Neural cell (in vitro differentiated cells): Measurements from ENCODE around the gene COPS9. TPM values are rescaled to one million over a fixed set of nuclear protein-coding genes. Genes with fewer than 3 reads are reported as not detected.

Experiments
- H2AFZ ChIP-seq: fragments of 200-600, 300-800 bp; sonication (generic), shearing (Covaris generic); 2 replicates; pipeline ENCODE4 v1.6.0; 2014; ENCODE audit warnings: low read depth, mild to moderate bottlenecking, antibody characterized with exemption, low read length, moderate library complexity
- H3F3A ChIP-seq: fragments of 200-600 bp; shearing (Covaris generic); 2 replicates; pipeline ENCODE4 v1.6.1; 2016; ENCODE audit warnings: mild to moderate bottlenecking, moderate library complexity, mixed read lengths, antibody characterized with exemption, low read length; ENCODE audit not compliant: insufficient read depth, poor library complexity, severe bottlenecking
- H3K27ac ChIP-seq: fragments of 200-600, 300-800 bp; sonication (generic), shearing (Covaris generic); 2 replicates; pipeline ENCODE4 v1.5.1; 2014; ENCODE audit warnings: mild to moderate bottlenecking, low read length, moderate library complexity
- H3K27me3 ChIP-seq: fragments of 300-800, 200-600 bp; sonication (generic), shearing (Covaris generic); 2 replicates; pipeline ENCODE4 v1.6.0; 2014; ENCODE audit warnings: mild to moderate bottlenecking, low read depth, low read length, moderate library complexity; ENCODE audit not compliant: insufficient read depth
- H3K36me3 ChIP-seq: fragments of 300-800, 200-600 bp; sonication (generic), shearing (Covaris generic); 2 replicates; pipeline ENCODE4 v1.5.1; 2014; ENCODE audit warnings: mild to moderate bottlenecking, antibody characterized with exemption, low read length, moderate library complexity; ENCODE audit not compliant: insufficient read depth
- H3K4me2 ChIP-seq: fragments of 300-800, 200-600 bp; sonication (generic), shearing (Covaris generic); 2 replicates; pipeline ENCODE4 v1.6.0; 2014; ENCODE audit warnings: mild to moderate bottlenecking, low read length
- H3K4me3 ChIP-seq: fragments of 300-800, 200-600 bp; sonication (generic), shearing (Covaris generic); 2 replicates; pipeline ENCODE4 v1.5.1; 2014; ENCODE audit warnings: mild to moderate bottlenecking, low read length, moderate library complexity
- H3K79me2 ChIP-seq: fragments of 200-600 bp; shearing (Covaris generic); replicated peaks from 2 replicates; pipeline ENCODE4 v1.6.0; 2014; ENCODE audit warnings: mild to moderate bottlenecking, low read length, moderate library complexity; ENCODE audit not compliant: insufficient read depth
- H3K9ac ChIP-seq: fragments of 300-800, 200-600 bp; sonication (generic), shearing (Covaris generic); 2 replicates; pipeline ENCODE4 v1.6.1; 2016; ENCODE audit warnings: mild to moderate bottlenecking, low read length, mixed read lengths
- H3K9me2 ChIP-seq: fragments of 200-600 bp; shearing (Covaris generic); 2 replicates; pipeline ENCODE4 v1.6.1; 2016; ENCODE audit warnings: mild to moderate bottlenecking, low read length, mixed read lengths; ENCODE audit not compliant: insufficient read depth
- H3K9me3 ChIP-seq: fragments of 200-600, 300-800 bp; sonication (generic), shearing (Covaris generic); 2 replicates; pipeline ENCODE4 v1.6.1; 2016; ENCODE audit warnings: mild to moderate bottlenecking, mixed run types, low read length, moderate library complexity, mixed read lengths
- H4K20me1 ChIP-seq: fragments of 200-600 bp; shearing (Covaris generic); 2 replicates; pipeline ENCODE4 v1.6.1; 2016; ENCODE audit warnings: mild to moderate bottlenecking, mixed run types; ENCODE audit not compliant: insufficient read depth
- EP300 ChIP-seq: fragments of 450-650 bp; conservative IDR thresholded peaks from 2 replicates; pipeline ENCODE4 v1.6.1; 2014; ENCODE audit warnings: antibody characterized with exemption, mild to moderate bottlenecking, moderate library complexity; ENCODE audit not compliant: poor library complexity, severe bottlenecking
- EZH2 ChIP-seq: fragments of 200-600, 300-800 bp; shearing (Covaris generic), sonication (generic); IDR thresholded peaks from 2 replicates; pipeline ENCODE4 v1.6.1; 2014; ENCODE audit warnings: antibody characterized with exemption, low read length, borderline replicate concordance, mild to moderate bottlenecking; ENCODE audit not compliant: insufficient read depth, poor library complexity, severe bottlenecking
- MXI1 ChIP-seq: fragments of 450-650 bp; conservative IDR thresholded peaks from 2 replicates; pipeline ENCODE4 v1.6.1; 2014; ENCODE audit warnings: antibody characterized with exemption, mild to moderate bottlenecking; ENCODE audit not compliant: poor library complexity, severe bottlenecking
- POLR2AphosphoS5 ChIP-seq: IDR thresholded peaks from 2 replicates; pipeline ENCODE4 v1.6.1; 2012
- RAD21 ChIP-seq: fragments of 450-650 bp; conservative IDR thresholded peaks from 2 replicates; pipeline ENCODE4 v1.6.1; 2014; ENCODE audit warnings: antibody characterized with exemption, mild to moderate bottlenecking, moderate library complexity
- SMC3 ChIP-seq: fragments of 450-650 bp; conservative IDR thresholded peaks from 2 replicates; pipeline ENCODE4 v1.6.1; 2014; ENCODE audit warnings: antibody characterized with exemption, mild to moderate bottlenecking, moderate library complexity; ENCODE audit not compliant: poor library complexity
- TAF1 ChIP-seq: IDR thresholded peaks from 2 replicates; pipeline ENCODE4 v1.6.1; 2012; ENCODE audit warnings: low read depth
- polyA plus RNA-seq: library from polyadenylated mRNA; depleted of rRNA; stranded (reverse); fragments of >200 nt; gene quantifications from 2 replicates; pipeline ENCODE4 v1.2.3, GENCODE V29; 2014
- TF ChIP-seq, protein P1 (sequence below): IDR thresholded peaks from 2 replicates; pipeline ENCODE4 v1.6.1; 2012; ENCODE audit warnings: borderline replicate concordance
- TF ChIP-seq, protein P2 (sequence below): fragments of 450-650 bp; IDR thresholded peaks from 2 replicates; pipeline ENCODE4 v1.5.1; 2014; ENCODE audit warnings: antibody characterized with exemption, mild to moderate bottlenecking, moderate library complexity; ENCODE audit not compliant: poor library complexity, severe bottlenecking

COPS9 gene
- polyA plus RNA-seq, 1 donor from 2014 or later: 359 TPM

DNA sequence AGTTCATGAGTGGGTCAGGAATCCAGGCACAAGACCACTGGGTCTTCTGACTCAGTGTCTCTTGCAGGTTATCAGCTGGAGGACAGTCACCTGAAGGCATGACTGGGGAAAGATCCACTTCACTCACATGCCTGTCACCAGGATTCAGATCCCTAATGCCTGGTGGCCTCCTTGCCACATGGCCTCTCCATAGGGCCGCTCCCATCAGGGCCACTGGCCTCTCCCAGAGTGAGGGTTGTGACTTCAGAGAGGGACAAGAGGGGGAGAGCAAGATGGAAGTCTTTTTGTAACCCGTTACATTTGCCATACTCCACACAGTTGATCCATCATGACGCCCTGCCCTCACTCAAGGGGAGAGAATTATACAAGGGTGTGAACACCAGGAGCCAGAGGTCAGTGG lies 17.3 kb upstream of the COPS9 start:
- TF ChIP-seq, protein P1, sequence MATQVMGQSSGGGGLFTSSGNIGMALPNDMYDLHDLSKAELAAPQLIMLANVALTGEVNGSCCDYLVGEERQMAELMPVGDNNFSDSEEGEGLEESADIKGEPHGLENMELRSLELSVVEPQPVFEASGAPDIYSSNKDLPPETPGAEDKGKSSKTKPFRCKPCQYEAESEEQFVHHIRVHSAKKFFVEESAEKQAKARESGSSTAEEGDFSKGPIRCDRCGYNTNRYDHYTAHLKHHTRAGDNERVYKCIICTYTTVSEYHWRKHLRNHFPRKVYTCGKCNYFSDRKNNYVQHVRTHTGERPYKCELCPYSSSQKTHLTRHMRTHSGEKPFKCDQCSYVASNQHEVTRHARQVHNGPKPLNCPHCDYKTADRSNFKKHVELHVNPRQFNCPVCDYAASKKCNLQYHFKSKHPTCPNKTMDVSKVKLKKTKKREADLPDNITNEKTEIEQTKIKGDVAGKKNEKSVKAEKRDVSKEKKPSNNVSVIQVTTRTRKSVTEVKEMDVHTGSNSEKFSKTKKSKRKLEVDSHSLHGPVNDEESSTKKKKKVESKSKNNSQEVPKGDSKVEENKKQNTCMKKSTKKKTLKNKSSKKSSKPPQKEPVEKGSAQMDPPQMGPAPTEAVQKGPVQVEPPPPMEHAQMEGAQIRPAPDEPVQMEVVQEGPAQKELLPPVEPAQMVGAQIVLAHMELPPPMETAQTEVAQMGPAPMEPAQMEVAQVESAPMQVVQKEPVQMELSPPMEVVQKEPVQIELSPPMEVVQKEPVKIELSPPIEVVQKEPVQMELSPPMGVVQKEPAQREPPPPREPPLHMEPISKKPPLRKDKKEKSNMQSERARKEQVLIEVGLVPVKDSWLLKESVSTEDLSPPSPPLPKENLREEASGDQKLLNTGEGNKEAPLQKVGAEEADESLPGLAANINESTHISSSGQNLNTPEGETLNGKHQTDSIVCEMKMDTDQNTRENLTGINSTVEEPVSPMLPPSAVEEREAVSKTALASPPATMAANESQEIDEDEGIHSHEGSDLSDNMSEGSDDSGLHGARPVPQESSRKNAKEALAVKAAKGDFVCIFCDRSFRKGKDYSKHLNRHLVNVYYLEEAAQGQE: no peak
- TF ChIP-seq SMC3 (no peak), EP300 (no peak), TAF1 (no peak), RAD21 (no peak), MXI1 (no peak), POLR2AphosphoS5 (no peak), EZH2 (no peak)
- TF ChIP-seq, protein P2, sequence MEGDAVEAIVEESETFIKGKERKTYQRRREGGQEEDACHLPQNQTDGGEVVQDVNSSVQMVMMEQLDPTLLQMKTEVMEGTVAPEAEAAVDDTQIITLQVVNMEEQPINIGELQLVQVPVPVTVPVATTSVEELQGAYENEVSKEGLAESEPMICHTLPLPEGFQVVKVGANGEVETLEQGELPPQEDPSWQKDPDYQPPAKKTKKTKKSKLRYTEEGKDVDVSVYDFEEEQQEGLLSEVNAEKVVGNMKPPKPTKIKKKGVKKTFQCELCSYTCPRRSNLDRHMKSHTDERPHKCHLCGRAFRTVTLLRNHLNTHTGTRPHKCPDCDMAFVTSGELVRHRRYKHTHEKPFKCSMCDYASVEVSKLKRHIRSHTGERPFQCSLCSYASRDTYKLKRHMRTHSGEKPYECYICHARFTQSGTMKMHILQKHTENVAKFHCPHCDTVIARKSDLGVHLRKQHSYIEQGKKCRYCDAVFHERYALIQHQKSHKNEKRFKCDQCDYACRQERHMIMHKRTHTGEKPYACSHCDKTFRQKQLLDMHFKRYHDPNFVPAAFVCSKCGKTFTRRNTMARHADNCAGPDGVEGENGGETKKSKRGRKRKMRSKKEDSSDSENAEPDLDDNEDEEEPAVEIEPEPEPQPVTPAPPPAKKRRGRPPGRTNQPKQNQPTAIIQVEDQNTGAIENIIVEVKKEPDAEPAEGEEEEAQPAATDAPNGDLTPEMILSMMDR: no peak
- H3K9me2 ChIP-seq: no peaks in the 10 kb centered on the region
- no peaks in the 10 kb centered on the region for H3K27me3 ChIP-seq

DNA sequence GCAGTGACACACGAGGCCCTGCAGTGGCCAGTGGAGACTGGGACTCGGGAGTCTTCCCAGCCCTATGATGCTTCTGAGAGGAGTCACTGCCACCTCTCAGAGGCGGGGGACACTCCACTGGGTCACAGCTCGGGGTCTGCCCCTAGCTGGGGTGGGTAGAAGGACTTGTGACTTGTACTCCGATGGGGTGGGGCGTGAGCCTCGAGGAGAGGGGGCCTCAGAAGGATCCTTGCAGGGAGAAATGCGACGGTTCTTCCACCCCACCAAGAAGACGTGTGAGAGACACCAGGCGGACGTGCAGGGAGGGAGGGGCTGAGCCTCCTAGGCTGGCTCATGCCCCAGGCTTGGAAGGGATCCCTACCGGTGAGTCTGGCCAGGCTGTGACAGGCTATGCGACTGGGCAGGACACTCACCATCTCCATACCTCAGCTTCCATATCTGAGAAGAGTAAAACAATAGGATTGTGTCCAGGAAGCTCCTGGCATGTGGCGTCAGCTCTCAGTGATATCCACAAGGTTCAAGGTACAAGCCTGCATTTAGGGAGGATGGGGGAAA lies 15.4 kb upstream of the COPS9 start:
- no peak overlapping the region for H3K9ac ChIP-seq
- H3K9me2 ChIP-seq: no peaks in the 10 kb centered on the region
- H3K9me3 ChIP-seq: no peaks in the 10 kb centered on the region
- no peak overlapping the region for H3K4me2 ChIP-seq
- no peaks in the 10 kb centered on the region for H3F3A ChIP-seq
- no peaks in the 10 kb centered on the region for H4K20me1 ChIP-seq
- H3K27ac ChIP-seq: no peak overlapping the region
- TF ChIP-seq SMC3: no peak
- TF ChIP-seq TAF1: no peak
- TF ChIP-seq RAD21: no peak
- TF ChIP-seq POLR2AphosphoS5: no peak
- TF ChIP-seq EZH2: no peak
- no peak for TF ChIP-seq EP300
- TF ChIP-seq, protein P1: no peak
- no peak for TF ChIP-seq MXI1
- TF ChIP-seq, protein P2: no peak
- H3K36me3 ChIP-seq: no peaks in the 10 kb centered on the region
- no peak overlapping the region for H3K4me3 ChIP-seq
- no peaks in the 10 kb centered on the region for H3K27me3 ChIP-seq
- H3K79me2 ChIP-seq: no peaks in the 10 kb centered on the region
- H2AFZ ChIP-seq: no peak overlapping the region

More for the DNA sequence above, 17.3 kb upstream of the COPS9 start:
- Histone ChIP-seq H3K36me3 (no peaks in the 10 kb centered on the region), H3K4me2 (no peak overlapping the region), H3K9ac (no peak overlapping the region), H3F3A (no peaks in the 10 kb centered on the region), H4K20me1 (no peaks in the 10 kb centered on the region), H3K4me3 (no peak overlapping the region), H3K9me3 (no peaks in the 10 kb centered on the region), H3K79me2 (no peaks in the 10 kb centered on the region), H3K27ac (no peak overlapping the region), H2AFZ (no peak overlapping the region)
